Natural killer cell treated with Interleukin-12 subunit alpha and Interleukin-12 subunit beta and Interleukin-15 and Interleukin-18, amount 100 ng/mL, for 72 hours (primary cell): ENCODE results near the gene GPRIN2. TPM values are rescaled to one million over a fixed set of nuclear protein-coding genes. Genes with fewer than 3 reads are reported as not detected.

ENCODE experiments used
- ATAC-seq, 2 donors: fragments of 150-1000 bp; cut with Tn5 transposase in 1 of 2; sonication (Bioruptor Pico), chemical (Tn5 transposase) in 1 of 2; 2 replicates each; pipeline ENCODE4 v1.10.0; 2021
- DNase-seq: peaks from one replicate; pipeline ENCODE4 v3.0.0; 2022; ENCODE audit warnings: low spot score
- H3K27ac Mint-ChIP-seq, 2 donors: 1 replicate in 1 of 2; 2 replicates in 1 of 2; pipeline ENCODE4 v1.8.0; 2022; ENCODE audit warnings: mixed read lengths in 2 of 2, mild to moderate bottlenecking in 1 of 2, moderate library complexity in 1 of 2
- H3K27me3 Mint-ChIP-seq, 2 donors: 1 replicate in 1 of 2; 2 replicates in 1 of 2; pipeline ENCODE4 v1.8.0; 2022; ENCODE audit warnings: mixed read lengths in 2 of 2
- H3K36me3 Mint-ChIP-seq: one replicate; pipeline ENCODE4 v1.8.0; 2022; ENCODE audit warnings: mixed read lengths
- H3K4me1 Mint-ChIP-seq, 2 donors: 1 replicate in 1 of 2; 2 replicates in 1 of 2; pipeline ENCODE4 v1.8.0; 2022; ENCODE audit warnings: low read depth in 2 of 2, mixed read lengths in 2 of 2, mild to moderate bottlenecking in 1 of 2
- H3K4me3 Mint-ChIP-seq: one replicate; pipeline ENCODE4 v1.8.0; 2022; ENCODE audit warnings: mixed read lengths
- H3K9me3 Mint-ChIP-seq: 2 replicates; pipeline ENCODE4 v1.8.0; 2022; ENCODE audit warnings: mixed read lengths
- total RNA-seq, 2 donors: library from RNA; stranded (reverse); gene quantifications; one replicate each; pipeline ENCODE4 v1.2.3, GENCODE V29; 2022

Gene GPRIN2
- total RNA-seq, 2 donors from 2014 or later = not detected

DNA sequence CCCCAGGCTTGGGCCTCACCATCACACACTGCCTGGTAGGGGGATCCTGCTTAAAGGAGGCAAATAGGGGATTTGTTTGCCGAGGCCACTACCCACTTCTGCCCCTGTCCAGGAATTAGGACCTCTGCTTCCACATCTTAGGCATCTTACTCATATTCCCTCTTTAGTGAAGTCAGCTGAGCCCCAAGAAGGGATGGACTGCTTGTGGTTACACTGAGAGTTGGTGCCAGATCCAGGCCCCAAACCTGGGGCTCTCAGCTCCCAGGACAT, 1.6 kb upstream of the GPRIN2 start:
- Mint-ChIP-seq H3K27ac (no peak overlapping the region), H3K36me3 (no peaks in the 10 kb centered on the region), H3K27me3 (peaks cover 0 to 3% of the 10 kb centered on the region in 2 donors), H3K9me3 (no peaks in the 10 kb centered on the region), H3K4me3 (no peak overlapping the region), H3K4me1 (peaks cover 0 to 2% of the 10 kb centered on the region in 2 donors)
- ATAC-seq (no peak), DNase-seq (no peak)

DNA sequence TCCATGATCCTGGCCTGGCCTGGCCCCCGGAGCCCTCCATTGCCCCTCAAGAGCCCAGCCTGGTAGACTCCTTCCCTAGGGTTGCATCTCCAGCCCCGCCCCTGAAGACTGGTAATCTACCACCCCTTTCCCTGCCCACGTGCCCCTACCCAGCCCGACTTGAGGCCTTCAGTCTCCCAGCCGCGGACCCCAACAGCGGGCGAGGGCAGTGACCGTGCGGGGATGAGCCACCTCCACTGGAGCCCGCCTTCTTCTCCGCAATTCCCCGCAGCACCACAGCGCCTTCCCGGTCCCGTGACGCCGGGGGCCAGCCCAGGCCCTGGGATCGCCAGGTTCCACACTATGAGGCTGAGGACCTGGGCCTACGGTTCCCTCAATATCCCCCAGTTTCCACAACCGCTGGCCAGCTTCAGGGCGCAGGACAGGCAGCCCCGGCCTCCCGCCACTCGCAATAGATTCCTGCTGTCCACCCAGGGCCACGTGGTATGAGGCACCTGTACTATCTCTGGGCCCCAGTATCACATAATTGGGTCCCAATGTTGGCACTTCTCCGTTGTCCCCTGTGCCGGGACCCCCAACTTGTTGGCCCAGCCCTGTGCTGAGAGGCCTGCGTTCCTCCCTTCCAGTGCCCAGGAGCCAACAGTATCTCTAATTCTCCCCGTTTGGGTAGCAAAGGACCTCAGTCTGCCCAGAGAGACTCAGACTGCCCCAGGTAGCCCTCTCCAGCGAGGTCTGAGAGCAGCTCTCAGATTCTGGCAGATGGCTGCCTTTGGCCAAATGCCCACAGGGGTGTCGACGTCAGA, 1.1 kb upstream of the GPRIN2 start:
- H3K4me1 Mint-ChIP-seq = peaks cover 0 to 2% of the 10 kb centered on the region in 2 donors

DNA sequence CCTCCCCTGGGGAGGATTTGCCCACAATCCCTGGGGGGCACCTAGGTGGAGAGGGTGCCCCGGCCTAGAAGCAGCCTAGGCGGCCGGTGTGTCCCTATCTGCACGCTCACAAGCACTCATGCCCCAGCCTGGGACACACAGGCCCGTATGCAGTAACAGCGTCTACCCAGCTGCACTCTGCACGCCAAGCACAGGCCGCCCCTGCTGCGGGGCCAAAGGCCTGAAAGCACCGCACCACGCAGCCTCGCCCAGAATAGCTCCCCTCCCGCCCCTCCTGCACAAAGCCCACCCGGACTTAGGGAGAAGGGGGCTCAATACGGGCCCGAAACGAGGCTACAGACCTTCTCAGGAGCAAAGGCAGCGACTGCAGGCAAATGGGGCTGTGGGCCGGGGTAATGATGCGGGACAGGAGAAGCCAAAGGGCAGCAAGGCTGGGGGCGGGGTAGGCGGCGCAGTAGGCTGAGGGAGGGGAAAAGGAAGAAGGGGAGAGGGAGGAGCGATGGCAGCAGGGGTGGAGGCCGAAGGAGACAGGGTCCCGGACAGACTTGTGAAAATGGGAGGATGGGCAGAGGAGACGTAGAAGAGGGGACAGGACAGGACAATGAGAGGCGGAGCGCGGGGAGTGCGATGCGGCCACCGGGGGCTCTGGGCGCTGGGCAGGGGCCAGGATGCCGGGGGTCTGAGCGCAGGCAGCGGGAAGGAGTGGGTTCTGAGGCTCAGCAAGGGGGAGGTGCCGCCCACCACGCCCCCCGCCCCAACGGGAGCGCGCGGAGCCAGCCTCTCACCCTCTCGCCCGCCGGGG, 544 bp downstream of the GPRIN2 start:
- Mint-ChIP-seq H3K4me1 (peaks cover 0 to 2% of the 10 kb centered on the region in 2 donors), H3K4me3 (no peak overlapping the region), H3K27ac (no peak overlapping the region), H3K36me3 (no peaks in the 10 kb centered on the region), H3K9me3 (no peaks in the 10 kb centered on the region), H3K27me3 (peaks cover 0 to 3% of the 10 kb centered on the region in 2 donors)
- ATAC-seq = no peak
- peak; percentile 62 for DNase-seq

More for the DNA sequence above, 1.1 kb upstream of the GPRIN2 start:
- Mint-ChIP-seq H3K4me3 (peak overlapping the region; percentile 24), H3K36me3 (no peaks in the 10 kb centered on the region), H3K9me3 (no peaks in the 10 kb centered on the region), H3K27me3 (peaks cover 0 to 3% of the 10 kb centered on the region in 2 donors), H3K27ac (no peak overlapping the region)
- peak; percentile 58 for DNase-seq
- no peak for ATAC-seq

DNA sequence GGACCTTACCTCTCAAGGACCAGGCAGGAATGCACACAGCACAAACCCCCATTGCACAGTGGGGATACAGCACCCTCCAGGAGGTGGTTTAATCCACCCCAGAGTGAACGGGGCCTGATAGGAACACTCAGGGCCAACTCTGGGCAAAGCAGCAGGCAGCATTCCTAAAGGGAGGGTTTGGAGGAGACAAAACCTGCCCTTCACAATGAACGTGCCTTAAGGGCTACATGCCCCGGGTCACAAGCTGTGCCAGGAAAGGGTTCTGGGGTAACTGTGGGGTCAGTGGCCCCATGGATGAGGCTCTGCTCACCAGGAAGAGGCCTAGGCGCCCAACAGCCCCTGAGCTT, 1.1 kb downstream of the GPRIN2 start:
- Mint-ChIP-seq H3K4me1 (peaks cover 0 to 2% of the 10 kb centered on the region in 2 donors), H3K27me3 (peaks cover 0 to 3% of the 10 kb centered on the region in 2 donors), H3K27ac (no peak overlapping the region), H3K4me3 (no peak overlapping the region), H3K9me3 (no peaks in the 10 kb centered on the region), H3K36me3 (no peaks in the 10 kb centered on the region)
- DNase-seq = no peak
- ATAC-seq = no peak

DNA sequence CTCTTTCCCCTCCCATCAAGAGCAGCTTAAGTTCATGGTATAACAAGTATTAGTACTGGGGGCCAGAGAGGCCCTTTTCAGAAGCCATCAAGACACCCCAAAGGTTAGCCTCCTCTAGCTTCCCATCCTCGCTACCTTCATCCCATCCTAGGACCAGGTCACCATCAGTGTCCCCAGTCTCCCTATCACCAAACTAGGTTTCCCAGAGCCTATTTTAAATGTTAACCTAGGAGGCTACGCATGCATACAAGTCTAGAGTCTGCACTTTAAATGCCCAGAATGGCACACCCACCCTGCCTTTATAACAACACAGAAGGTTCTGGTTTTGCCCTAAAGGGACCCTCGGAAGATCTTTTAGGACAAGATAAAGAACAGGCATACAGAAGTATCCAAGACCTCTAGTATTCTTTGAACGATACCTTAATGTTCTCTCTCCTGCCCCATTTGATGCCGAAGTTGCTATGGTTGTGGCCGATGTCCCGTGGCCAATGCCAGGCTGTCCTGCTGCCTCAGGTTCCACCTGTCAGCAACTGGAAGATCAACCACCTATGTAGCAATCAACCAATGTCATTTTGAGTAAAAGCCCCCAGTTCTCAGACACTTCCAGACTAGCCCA, 2.2 kb downstream of the GPRIN2 start:
- no peaks in the 10 kb centered on the region for H3K36me3 Mint-ChIP-seq
- no peaks in the 10 kb centered on the region for H3K9me3 Mint-ChIP-seq
- ATAC-seq = no peak
- H3K4me3 Mint-ChIP-seq = no peak overlapping the region
- peaks cover 0 to 2% of the 10 kb centered on the region in 2 donors for H3K4me1 Mint-ChIP-seq
- no peak overlapping the region for H3K27ac Mint-ChIP-seq
- DNase-seq = no peak
- H3K27me3 Mint-ChIP-seq = peaks cover 0 to 3% of the 10 kb centered on the region in 2 donors

DNA sequence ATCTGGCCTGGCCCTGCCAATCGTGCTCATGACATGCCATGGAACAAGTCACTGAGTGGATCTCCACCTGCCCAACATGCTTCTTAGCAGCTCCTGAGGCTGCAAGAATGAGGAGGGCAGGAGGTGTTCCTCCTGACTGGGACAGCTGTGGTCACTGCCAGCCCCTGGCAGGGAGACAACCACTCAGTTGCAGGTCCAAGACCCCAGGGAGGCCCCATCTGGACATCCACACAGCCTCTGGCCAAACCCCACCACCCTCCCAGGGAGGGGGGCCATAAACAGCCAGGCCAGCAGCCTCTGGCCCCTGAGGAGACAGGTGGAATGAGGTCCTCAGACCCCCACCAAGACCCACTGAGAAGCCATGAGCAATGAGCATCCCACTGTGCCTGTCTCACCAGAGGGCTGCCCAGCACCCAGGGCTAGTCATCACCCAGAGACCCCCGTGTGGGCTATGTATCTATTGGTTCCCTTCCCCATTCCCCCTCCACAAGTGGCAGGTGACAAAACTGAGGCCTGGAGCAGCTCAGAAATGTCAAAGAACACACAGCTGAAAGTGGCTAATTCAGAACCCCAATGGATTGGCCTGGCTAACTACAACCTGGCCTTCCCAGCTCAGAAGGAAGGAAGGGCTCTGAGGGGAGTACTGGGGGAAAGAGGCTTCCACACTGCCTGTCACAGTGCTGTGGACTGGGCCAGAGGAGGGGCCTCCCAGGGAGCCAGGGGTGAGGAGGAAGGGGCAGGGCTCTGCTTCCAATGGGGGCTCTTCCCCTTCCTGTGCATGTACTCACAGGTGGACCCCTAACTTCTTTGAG, 3.0 kb downstream of the GPRIN2 start:
- Mint-ChIP-seq H3K4me3 (no peak overlapping the region), H3K27me3 (peaks cover 0 to 3% of the 10 kb centered on the region in 2 donors), H3K9me3 (no peaks in the 10 kb centered on the region), H3K36me3 (no peaks in the 10 kb centered on the region), H3K4me1 (peaks cover 0 to 2% of the 10 kb centered on the region in 2 donors), H3K27ac (no peak overlapping the region)
- ATAC-seq (no peak), DNase-seq (peak; percentile 59)

DNA sequence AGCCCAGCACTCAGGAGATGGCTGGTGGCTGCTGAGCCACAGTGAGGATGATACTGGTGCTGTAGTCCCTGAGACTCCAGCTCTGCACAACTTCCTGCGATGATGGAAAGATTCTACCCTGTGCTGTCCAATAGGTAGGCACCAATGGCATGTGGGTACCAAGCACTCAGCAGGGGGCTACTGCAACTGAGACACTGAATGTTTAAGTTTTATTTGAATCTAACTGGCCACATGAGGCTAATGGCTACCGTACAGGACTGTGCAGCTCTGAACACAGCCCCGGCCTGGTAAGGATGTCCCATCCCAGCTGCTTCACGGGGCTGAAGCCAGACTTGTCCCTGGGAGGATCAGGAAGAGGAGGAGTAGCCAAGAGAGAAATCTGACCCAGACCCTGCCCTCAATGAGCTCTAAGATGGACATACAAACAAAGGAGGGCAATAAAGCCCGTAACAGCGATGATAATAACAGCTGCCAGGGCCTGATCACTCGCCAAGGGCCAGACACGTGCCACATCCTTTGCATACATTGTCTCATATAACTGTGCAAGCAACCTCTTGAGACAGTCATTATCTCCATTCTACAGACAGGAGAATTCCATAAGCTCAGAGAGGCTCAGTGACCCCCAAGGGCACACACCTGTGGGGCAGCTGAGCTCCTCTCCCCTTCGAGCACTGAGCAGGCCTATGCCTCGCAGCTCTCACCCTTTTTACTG, 3.8 kb downstream of the GPRIN2 start:
- Mint-ChIP-seq H3K27ac (no peak overlapping the region), H3K4me1 (peaks cover 0 to 2% of the 10 kb centered on the region in 2 donors), H3K27me3 (peaks cover 0 to 3% of the 10 kb centered on the region in 2 donors), H3K36me3 (no peaks in the 10 kb centered on the region), H3K9me3 (no peaks in the 10 kb centered on the region), H3K4me3 (no peak overlapping the region)
- DNase-seq = peak; percentile 61
- ATAC-seq = no peak

DNA sequence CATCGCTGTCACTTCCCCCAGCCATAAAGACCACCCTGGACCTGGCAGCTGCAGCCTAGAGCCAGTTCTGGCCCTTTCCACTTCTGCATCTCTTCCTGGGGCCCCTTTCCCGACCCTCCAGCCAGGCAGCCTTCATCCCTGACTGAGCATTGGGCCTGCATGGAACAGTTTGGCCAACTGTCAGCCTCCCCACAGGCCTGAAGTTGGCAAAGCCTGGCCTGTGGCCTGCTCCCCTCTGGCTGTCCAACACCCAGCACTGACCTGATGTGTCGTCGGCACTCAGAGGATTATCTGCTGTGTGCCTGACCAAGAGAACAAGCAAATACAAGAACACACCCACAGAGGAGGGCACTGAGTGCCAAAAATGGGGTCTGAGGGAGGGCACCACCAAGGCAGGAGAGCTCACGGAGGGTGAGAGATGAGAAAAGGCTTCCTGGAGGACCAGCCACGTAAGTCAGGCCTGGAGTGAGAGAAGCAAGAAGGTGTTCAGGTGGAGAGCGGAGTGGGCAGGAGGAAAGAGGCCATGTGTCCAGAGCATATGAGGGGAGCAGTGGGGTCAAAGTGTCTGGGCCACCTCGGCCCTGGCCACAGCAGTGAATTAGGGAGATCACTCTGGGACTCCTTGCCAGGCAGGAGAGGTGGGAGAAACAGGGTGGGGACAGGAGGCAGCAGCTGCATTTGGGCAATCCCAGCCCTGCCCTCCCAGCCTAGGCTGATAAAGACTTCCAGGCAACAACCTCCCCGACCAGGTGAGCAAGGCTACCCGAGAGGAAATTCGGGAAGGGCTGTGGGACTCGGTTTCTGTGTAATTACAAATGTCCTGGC, 4.5 kb downstream of the GPRIN2 start:
- peaks cover 0 to under 1% of the 10 kb centered on the region in 2 donors for H3K4me1 Mint-ChIP-seq
- DNase-seq (peak; percentile 60), ATAC-seq (no peak)
- no peaks in the 10 kb centered on the region for H3K9me3 Mint-ChIP-seq
- H3K27me3 Mint-ChIP-seq = peaks cover 0 to 3% of the 10 kb centered on the region in 2 donors
- H3K36me3 Mint-ChIP-seq = no peaks in the 10 kb centered on the region
- no peak overlapping the region for H3K27ac Mint-ChIP-seq
- H3K4me3 Mint-ChIP-seq = no peak overlapping the region

DNA sequence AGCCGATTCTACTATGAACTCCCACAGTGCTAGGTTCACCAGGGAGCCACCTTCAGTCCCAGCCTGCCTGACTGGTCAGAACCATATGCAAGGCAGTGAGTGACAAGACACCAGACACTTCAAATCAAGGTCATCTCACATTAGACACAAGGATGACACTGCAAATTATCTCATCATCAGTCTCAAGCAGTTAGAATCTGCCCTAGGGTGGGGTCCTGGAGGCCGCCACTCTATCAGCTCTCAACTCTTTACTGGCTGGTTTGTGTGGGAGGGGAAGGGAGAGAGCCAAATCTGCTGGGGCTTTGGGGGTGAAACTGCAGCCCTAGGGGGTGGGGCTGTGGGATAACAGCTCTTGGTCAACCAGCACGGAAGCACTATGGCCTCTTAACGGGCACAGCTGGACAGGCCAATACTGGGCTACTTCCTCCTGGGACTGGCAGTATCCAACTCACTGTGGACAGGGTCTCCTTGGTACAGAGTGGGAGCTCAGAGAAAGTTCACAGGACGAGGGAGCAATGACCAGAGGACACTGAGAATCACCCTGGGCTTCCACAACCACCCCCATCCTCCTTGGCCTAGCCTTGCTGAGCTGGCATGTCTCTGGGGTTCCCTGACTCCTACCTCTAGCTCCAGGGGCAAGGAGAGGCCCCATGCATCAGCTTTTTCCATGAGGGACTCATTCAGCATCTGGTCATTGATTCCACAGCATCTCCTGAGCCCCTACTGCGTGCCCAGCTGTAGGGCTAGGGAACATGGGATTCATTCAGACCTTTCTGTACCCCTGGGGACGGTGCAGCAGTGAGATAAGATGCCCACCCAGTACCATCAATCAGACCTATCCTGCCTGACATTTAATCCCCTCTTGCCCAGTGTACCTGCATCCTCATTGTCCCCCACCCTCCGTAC, 5.4 kb downstream of the GPRIN2 start:
- DNase-seq = peak; percentile 53
- H3K4me1 Mint-ChIP-seq = no peaks in the 10 kb centered on the region

DNA sequence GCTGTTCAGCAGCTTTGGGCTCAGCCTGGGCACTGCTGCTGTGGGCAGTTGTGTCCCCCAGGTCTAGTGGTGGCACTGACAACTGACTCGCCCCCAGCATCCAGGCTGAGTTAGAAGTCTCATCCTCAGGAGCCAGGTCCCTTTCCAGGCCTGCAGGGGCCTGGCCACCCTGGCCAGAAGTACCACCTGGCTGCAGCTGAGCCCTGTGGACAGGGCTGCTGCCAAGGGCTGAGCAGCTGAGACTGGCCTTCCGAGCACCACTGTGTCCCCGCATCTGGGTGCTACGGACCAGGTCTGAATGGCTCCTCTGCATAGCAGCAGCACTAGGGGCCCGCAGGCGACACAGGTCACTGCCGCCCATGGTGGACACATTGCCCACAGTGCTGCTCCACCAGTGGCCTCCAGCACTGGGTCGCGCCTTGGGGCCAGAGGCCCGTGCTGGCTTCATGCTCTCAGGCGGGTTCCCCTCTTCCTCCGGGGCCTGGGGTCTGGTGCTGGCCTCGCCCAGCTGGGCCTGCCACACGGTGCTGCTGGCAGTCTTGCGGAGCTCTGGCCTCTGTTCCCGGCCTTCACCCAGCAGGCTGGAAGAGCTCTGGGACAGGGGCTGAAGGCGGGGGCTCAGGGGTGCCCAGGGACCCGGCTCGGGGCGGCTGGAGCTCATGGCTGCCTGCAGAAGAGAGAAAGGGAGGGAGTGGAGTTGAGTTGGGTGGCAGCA, 6.2 kb downstream of the GPRIN2 start:
- Mint-ChIP-seq H3K4me1 (no peaks in the 10 kb centered on the region), H3K27ac (no peak overlapping the region), H3K36me3 (no peaks in the 10 kb centered on the region), H3K9me3 (no peaks in the 10 kb centered on the region), H3K27me3 (no peaks in the 10 kb centered on the region), H3K4me3 (no peak overlapping the region)
- DNase-seq (peak; percentile 59), ATAC-seq (no peak)

More for the DNA sequence above, 5.4 kb downstream of the GPRIN2 start:
- Mint-ChIP-seq H3K9me3 (no peaks in the 10 kb centered on the region), H3K36me3 (no peaks in the 10 kb centered on the region), H3K4me3 (no peak overlapping the region), H3K27me3 (peaks cover 0 to 1% of the 10 kb centered on the region in 2 donors), H3K27ac (no peak overlapping the region)
- no peak for ATAC-seq
